OCI-M1 (cell line): ENCODE results near the gene PSMG3.

Experiments used
- DNase-seq: peaks from one replicate; lab custom pipeline; 2025; lab: John Stamatoyannopoulos, UW

The PSMG3 gene

GRCh38 chr7:1544896-1545416, 24.9 kb downstream of the PSMG3 start:
- DNase-seq = no peak

GRCh38 chr7:1544178-1544895, 25.5 kb downstream of the PSMG3 start:
- no peak for DNase-seq

- no peak for DNase-seq
Observed at GRCh38 chr7:1543826-1544177, 26.0 kb downstream of the PSMG3 start.

- no peak for DNase-seq
Observed at GRCh38 chr7:1542841-1543747, 26.7 kb downstream of the PSMG3 start.

GRCh38 chr7:1542329-1542728, 27.5 kb downstream of the PSMG3 start:
- no peak for DNase-seq

GRCh38 chr7:1541431-1542162, 28.2 kb downstream of the PSMG3 start:
- no peak for DNase-seq

GRCh38 chr7:1540776-1541271, 29.0 kb downstream of the PSMG3 start:
- DNase-seq = no peak

GRCh38 chr7:1539882-1540775, 29.7 kb downstream of the PSMG3 start:
- no peak for DNase-seq

GRCh38 chr7:1539181-1539881, 30.5 kb downstream of the PSMG3 start:
- DNase-seq = no peak

GRCh38 chr7:1538544-1539180, 31.2 kb downstream of the PSMG3 start:
- no peak for DNase-seq

GRCh38 chr7:1537535-1538412, 32.1 kb downstream of the PSMG3 start:
- peak; percentile 41 for DNase-seq

- no peak for DNase-seq
Observed at GRCh38 chr7:1536743-1537534, 32.9 kb downstream of the PSMG3 start.

GRCh38 chr7:1536455-1536742, 33.4 kb downstream of the PSMG3 start:
- no peak for DNase-seq

GRCh38 chr7:1535701-1536454, 34.0 kb downstream of the PSMG3 start:
- DNase-seq = no peak

GRCh38 chr7:1535100-1535458, 34.8 kb downstream of the PSMG3 start:
- DNase-seq = no peak

- no peak for DNase-seq
Observed at GRCh38 chr7:1534330-1535099, 35.3 kb downstream of the PSMG3 start.
